A673 (cell line): Measurements from ENCODE around the gene CSRP3. TPM values are rescaled to one million over a fixed set of nuclear protein-coding genes. Genes with fewer than 3 reads are reported as not detected.

Experiments used
- BruUV-seq: library from RNA; stranded (reverse); fragments of 400-500 nt; replicated peaks from 2 replicates; lab custom pipeline; 2021; lab: Mats Ljungman, UMichigan
- CTCF ChIA-PET: fragments of 300-600 bp; sonication (Branson Sonifier 250); formaldehyde crosslinking; loops from one replicate; lab custom pipeline; 2022; ENCODE audit warnings: antibody characterized with exemption; lab: Charles Lee
- POLR2A ChIA-PET: fragments of 300-600 bp; sonication (Branson Sonifier 250); formaldehyde crosslinking; loops from one replicate; lab custom pipeline; 2022; ENCODE audit warnings: antibody characterized with exemption; ENCODE audit not compliant: low non-redundant PET; lab: Charles Lee
- DNase-seq: peaks from one replicate; pipeline ENCODE4 v3.0.0-alpha.2; 2015; ENCODE audit warnings: low spot score
- H3K27ac ChIP-seq: fragments of 200-600 bp; sonication (generic); 2 replicates; pipeline ENCODE4 v1.5.1; 2016; ENCODE audit warnings: mixed run types, low read depth, mild to moderate bottlenecking, mixed read lengths, antibody characterized with exemption, low read length; ENCODE audit not compliant: poor library complexity, severe bottlenecking
- H3K27me3 ChIP-seq: fragments of 200-600 bp; sonication (generic); replicated peaks from 2 replicates; pipeline ENCODE4 v1.6.1; 2017; ENCODE audit warnings: mixed run types, low read depth, mild to moderate bottlenecking, mixed read lengths, antibody characterized with exemption, low read length; ENCODE audit not compliant: insufficient read depth, poor library complexity
- H3K36me3 ChIP-seq: fragments of 200-600 bp; sonication (generic); 2 replicates; pipeline ENCODE4 v1.6.1; 2016; ENCODE audit warnings: mixed run types, mild to moderate bottlenecking, mixed read lengths, antibody characterized with exemption, low read length; ENCODE audit not compliant: insufficient read depth, poor library complexity, severe bottlenecking
- H3K4me1 ChIP-seq: fragments of 200-600 bp; sonication (generic); 2 replicates; pipeline ENCODE4 v1.6.1; 2017; ENCODE audit warnings: mixed run types, mild to moderate bottlenecking, mixed read lengths, antibody characterized with exemption, low read length; ENCODE audit not compliant: insufficient read depth, poor library complexity, severe bottlenecking
- H3K4me3 ChIP-seq: fragments of 200-600 bp; sonication (generic); 2 replicates; pipeline ENCODE4 v1.5.1; 2016; ENCODE audit warnings: low read depth, mixed run types, mild to moderate bottlenecking, mixed read lengths, low read length; ENCODE audit not compliant: poor library complexity, severe bottlenecking
- H3K9me3 ChIP-seq: fragments of 200-600 bp; sonication (generic); 2 replicates; pipeline ENCODE4 v1.6.1; 2016; ENCODE audit warnings: mixed run types, low read depth, mild to moderate bottlenecking, mixed read lengths, antibody characterized with exemption, low read length; ENCODE audit not compliant: poor library complexity, severe bottlenecking
- CTCF ChIP-seq: fragments of 300-800, 200-600 bp; sonication (generic); conservative IDR thresholded peaks from 2 replicates; pipeline ENCODE4 v1.5.1; 2017; ENCODE audit warnings: low read depth, mild to moderate bottlenecking, antibody characterized with exemption, low read length, moderate library complexity, mixed read lengths
- EZH2 ChIP-seq: fragments of 200-600 bp; sonication (generic); IDR thresholded peaks from 2 replicates; pipeline ENCODE4 v1.6.1; 2017; ENCODE audit warnings: borderline replicate concordance, low read depth, mild to moderate bottlenecking, mixed read lengths, antibody characterized with exemption, low read length; ENCODE audit not compliant: poor library complexity, severe bottlenecking
- intact Hi-C: fragments of 100-400 bp; cut with micrococcal nuclease; formaldehyde crosslinking; loops from one replicate; pipeline ENCODE4 v1.10.0; 2022; ENCODE audit not compliant: unreplicated experiment
- total RNA-seq: library from RNA; stranded (reverse); gene quantifications from 2 replicates; pipeline ENCODE4 v1.2.3, GENCODE V29; 2021

CSRP3 gene
- total RNA-seq, 1 experiment from 2014 or later: not detected

- Histone ChIP-seq H3K36me3 (no peaks in the 10 kb centered on the region), H3K9me3 (no peaks in the 10 kb centered on the region), H3K4me3 (no peak overlapping the region), H3K27me3 (peaks cover 23% of the 10 kb centered on the region), H3K4me1 (no peaks in the 10 kb centered on the region), H3K27ac (no peak overlapping the region)
- no peak for DNase-seq
- no TSS peak for BruUV-seq
- TF ChIP-seq EZH2: no peak
- no peak for TF ChIP-seq CTCF
- CTCF ChIA-PET: no interaction called here
- intact Hi-C loops: no loop called here
- POLR2A ChIA-PET: no interaction called here
Observed at GRCh38 chr11:19208959-19209546, 7.3 kb upstream of the CSRP3 start.

GRCh38 chr11:19208181-19208580, 6.4 kb upstream of the CSRP3 start:
- no peak overlapping the region for H3K4me3 ChIP-seq
- TF ChIP-seq CTCF: no peak
- H3K27me3 ChIP-seq: peaks cover 23% of the 10 kb centered on the region
- H3K9me3 ChIP-seq: no peaks in the 10 kb centered on the region
- BruUV-seq: no TSS peak
- DNase-seq: no peak
- no peaks in the 10 kb centered on the region for H3K36me3 ChIP-seq
- H3K27ac ChIP-seq: no peak overlapping the region
- intact Hi-C loops: no loop called here
- ChIA-PET CTCF (no interaction called here), POLR2A (no interaction called here)
- no peaks in the 10 kb centered on the region for H3K4me1 ChIP-seq

GRCh38 chr11:19204836-19205235, 3.1 kb upstream of the CSRP3 start:
- Histone ChIP-seq H3K9me3 (no peaks in the 10 kb centered on the region), H3K4me3 (no peak overlapping the region), H3K27ac (no peak overlapping the region), H3K36me3 (no peaks in the 10 kb centered on the region), H3K27me3 (peaks cover 29% of the 10 kb centered on the region), H3K4me1 (no peaks in the 10 kb centered on the region)
- DNase-seq: no peak
- intact Hi-C loops: no loop called here
- ChIA-PET CTCF (no interaction called here), POLR2A (no interaction called here)
- TF ChIP-seq CTCF (no peak), EZH2 (no peak)
- BruUV-seq: no TSS peak
